ENCODE results near the gene TSPAN18. TPM values are rescaled to one million over a fixed set of nuclear protein-coding genes. Genes with fewer than 3 reads are reported as not detected.
A peak's percentile ranks its signal among the peaks of the same experiment; 100 is the strongest.

Gene TSPAN18
- total and polyA plus RNA-seq, 2 experiments from 2014 or later: 9.5 to 21.5 TPM

DNA sequence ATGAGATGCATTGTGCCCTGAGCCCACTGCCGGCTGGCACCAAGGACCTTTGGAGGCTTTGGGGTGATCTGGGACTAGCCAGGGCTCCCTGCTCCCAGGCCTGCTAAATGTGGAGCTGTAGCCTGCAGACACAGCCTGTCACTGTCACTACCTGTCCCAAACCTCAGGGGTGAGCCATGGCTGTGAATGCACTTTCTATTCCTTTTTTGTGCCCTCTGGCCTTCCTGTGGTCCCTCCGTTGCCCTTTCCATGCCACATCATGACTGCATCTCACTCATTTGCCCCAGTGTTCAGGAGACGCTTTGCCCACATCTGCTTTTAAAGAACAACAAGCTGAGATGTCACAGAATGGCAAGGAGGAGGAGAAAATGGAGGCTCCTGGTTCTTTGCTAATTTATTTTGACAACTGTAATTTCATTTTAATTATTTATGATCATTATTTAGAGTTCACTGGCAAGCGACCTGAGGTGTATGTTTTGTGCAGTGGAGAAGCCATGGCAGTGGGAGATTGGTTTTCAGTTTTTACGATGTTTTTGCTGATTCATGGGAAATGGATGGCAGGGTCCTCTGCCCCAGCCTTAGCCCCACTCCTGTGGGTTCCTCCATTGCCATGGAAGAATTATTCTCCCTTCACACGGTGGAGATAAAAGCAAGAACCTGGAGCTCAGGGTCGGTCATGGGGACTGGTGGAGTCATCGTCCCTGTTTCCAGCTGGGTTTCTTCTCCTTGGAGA lies 69.2 kb downstream of the TSPAN18 start:
- Histone ChIP-seq H3K27me3 (no peaks in the 10 kb centered on the region), H3K4me1 (ENCODE audit: insufficient read depth) (peaks cover 18% of the 10 kb centered on the region), H3K36me3 (replicated peaks; ENCODE audit: insufficient read depth, low read depth) (no peaks in the 10 kb centered on the region), H3K4me2 (no peak overlapping the region), H3K4me3 (no peak overlapping the region), H3K79me2 (no peaks in the 10 kb centered on the region), H3K9me3 (ENCODE audit: low read depth) (no peaks in the 10 kb centered on the region), H4K20me1 (ENCODE audit: insufficient read depth, poor library complexity, severe bottlenecking) (no peaks in the 10 kb centered on the region), H3K27ac (no peak overlapping the region), H2AFZ (no peak overlapping the region), H3K9me2 (replicated peaks; ENCODE audit: insufficient read depth) (no peaks in the 10 kb centered on the region)
- no peak for TF ChIP-seq EZH2 (IDR thresholded peaks at IDR 0.05; ENCODE audit: borderline replicate concordance)
- TF ChIP-seq, protein P1, sequence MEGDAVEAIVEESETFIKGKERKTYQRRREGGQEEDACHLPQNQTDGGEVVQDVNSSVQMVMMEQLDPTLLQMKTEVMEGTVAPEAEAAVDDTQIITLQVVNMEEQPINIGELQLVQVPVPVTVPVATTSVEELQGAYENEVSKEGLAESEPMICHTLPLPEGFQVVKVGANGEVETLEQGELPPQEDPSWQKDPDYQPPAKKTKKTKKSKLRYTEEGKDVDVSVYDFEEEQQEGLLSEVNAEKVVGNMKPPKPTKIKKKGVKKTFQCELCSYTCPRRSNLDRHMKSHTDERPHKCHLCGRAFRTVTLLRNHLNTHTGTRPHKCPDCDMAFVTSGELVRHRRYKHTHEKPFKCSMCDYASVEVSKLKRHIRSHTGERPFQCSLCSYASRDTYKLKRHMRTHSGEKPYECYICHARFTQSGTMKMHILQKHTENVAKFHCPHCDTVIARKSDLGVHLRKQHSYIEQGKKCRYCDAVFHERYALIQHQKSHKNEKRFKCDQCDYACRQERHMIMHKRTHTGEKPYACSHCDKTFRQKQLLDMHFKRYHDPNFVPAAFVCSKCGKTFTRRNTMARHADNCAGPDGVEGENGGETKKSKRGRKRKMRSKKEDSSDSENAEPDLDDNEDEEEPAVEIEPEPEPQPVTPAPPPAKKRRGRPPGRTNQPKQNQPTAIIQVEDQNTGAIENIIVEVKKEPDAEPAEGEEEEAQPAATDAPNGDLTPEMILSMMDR (IDR thresholded peaks at IDR 0.05; ENCODE audit: poor library complexity): no peak
- no peak for TF ChIP-seq EZH2phosphoT487 (IDR thresholded peaks at IDR 0.05; ENCODE audit: low read depth, severe bottlenecking, unreplicated experiment)
- 76% methylated on average over 8 of the region's 8 CpGs for WGBS (ENCODE audit: low lambda C conversion rate, missing lambda C conversion rate)
- no peak for DNase-seq (ENCODE audit: low spot score)

DNA sequence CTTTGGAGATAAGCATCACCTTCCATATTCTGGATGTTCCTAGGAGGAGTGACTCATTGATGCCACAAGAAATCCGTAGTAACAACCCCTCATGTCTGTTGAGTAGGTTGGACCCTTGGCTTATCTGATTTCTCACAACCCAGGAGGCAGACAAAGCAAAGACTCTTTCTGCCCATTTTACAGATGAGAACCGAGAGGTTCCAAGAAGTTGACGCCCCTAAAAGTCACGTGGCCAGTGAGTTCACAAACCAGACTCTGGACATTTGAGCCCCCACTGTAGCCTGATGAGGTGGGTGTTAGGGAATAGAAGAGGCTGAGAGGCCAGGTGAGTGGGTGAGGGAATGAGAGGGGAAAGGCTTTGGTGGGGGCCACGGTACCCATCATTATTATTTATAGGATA lies 70.3 kb downstream of the TSPAN18 start:
- DNase-seq (ENCODE audit: low spot score): no peak
- no peaks in the 10 kb centered on the region for H3K79me2 ChIP-seq
- no peak overlapping the region for H2AFZ ChIP-seq
- no peaks in the 10 kb centered on the region for H3K9me3 ChIP-seq (ENCODE audit: low read depth)
- peaks cover 19% of the 10 kb centered on the region for H3K4me1 ChIP-seq (ENCODE audit: insufficient read depth)
- no peaks in the 10 kb centered on the region for H4K20me1 ChIP-seq (ENCODE audit: insufficient read depth, poor library complexity, severe bottlenecking)
- H3K4me3 ChIP-seq: no peak overlapping the region
- no peaks in the 10 kb centered on the region for H3K9me2 ChIP-seq (replicated peaks; ENCODE audit: insufficient read depth)
- H3K27me3 ChIP-seq: no peaks in the 10 kb centered on the region
- no peak overlapping the region for H3K4me2 ChIP-seq
- TF ChIP-seq EZH2phosphoT487 (IDR thresholded peaks at IDR 0.05; ENCODE audit: low read depth, severe bottlenecking, unreplicated experiment): no peak
- no peak for TF ChIP-seq EZH2 (IDR thresholded peaks at IDR 0.05; ENCODE audit: borderline replicate concordance)
- H3K36me3 ChIP-seq (replicated peaks; ENCODE audit: insufficient read depth, low read depth): no peaks in the 10 kb centered on the region
- WGBS (ENCODE audit: low lambda C conversion rate, missing lambda C conversion rate): 93% methylated on average over 5 of the region's 5 CpGs
- no peak overlapping the region for H3K27ac ChIP-seq

DNA sequence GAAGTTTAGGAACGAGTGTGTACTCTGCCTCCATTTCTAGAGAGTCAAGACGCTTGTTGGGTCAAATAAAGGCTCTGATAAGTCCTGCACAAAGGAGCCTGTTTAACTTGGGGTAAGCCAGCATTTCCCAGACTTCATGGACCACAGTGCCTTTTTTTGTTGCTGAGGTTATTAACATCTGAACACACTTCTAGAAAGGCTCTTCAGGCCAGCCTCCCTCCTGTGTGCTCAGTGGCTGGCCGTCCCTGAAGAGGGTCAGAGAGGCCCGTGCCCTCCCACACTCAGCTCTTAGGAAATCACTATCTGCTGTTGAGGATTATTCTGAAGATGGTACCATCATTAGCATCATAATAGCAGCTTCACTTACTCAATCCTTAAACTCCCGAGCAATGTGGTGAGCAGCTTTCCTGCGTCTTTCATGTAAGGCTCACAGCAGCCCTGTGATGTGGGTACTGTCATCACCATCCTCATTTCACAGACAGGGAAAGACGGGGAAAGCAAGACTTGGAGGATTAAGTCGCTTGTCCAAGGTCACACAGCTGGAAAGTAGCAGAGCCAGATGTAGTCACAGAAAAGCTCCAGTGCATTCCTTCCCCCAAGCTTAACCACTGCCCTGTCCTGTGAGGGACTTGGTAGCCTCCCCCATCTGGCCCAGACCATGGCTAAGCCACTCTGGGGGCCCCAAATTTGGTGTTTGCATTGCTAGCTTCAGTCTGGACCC lies 71.3 kb downstream of the TSPAN18 start:
- H3K27ac ChIP-seq: peak overlapping the region; percentile 82
- H2AFZ ChIP-seq: no peak overlapping the region
- TF ChIP-seq EZH2phosphoT487 (IDR thresholded peaks at IDR 0.05; ENCODE audit: low read depth, severe bottlenecking, unreplicated experiment) (no peak), EZH2 (IDR thresholded peaks at IDR 0.05; ENCODE audit: borderline replicate concordance) (no peak)
- TF ChIP-seq, protein P1 (IDR thresholded peaks at IDR 0.05; ENCODE audit: poor library complexity): no peak
- no peak overlapping the region for H3K4me3 ChIP-seq
- WGBS (ENCODE audit: low lambda C conversion rate, missing lambda C conversion rate): 55% methylated on average over 8 of the region's 8 CpGs
- peak; percentile 44 for DNase-seq (ENCODE audit: low spot score)
- H3K4me1 ChIP-seq (ENCODE audit: insufficient read depth): peaks cover 19% of the 10 kb centered on the region
- H4K20me1 ChIP-seq (ENCODE audit: insufficient read depth, poor library complexity, severe bottlenecking): no peaks in the 10 kb centered on the region
- no peak overlapping the region for H3K4me2 ChIP-seq
- H3K9me3 ChIP-seq (ENCODE audit: low read depth): no peaks in the 10 kb centered on the region
- no peaks in the 10 kb centered on the region for H3K36me3 ChIP-seq (replicated peaks; ENCODE audit: insufficient read depth, low read depth)
- H3K27me3 ChIP-seq: no peaks in the 10 kb centered on the region
- H3K79me2 ChIP-seq: no peaks in the 10 kb centered on the region
- no peaks in the 10 kb centered on the region for H3K9me2 ChIP-seq (replicated peaks; ENCODE audit: insufficient read depth)

DNA sequence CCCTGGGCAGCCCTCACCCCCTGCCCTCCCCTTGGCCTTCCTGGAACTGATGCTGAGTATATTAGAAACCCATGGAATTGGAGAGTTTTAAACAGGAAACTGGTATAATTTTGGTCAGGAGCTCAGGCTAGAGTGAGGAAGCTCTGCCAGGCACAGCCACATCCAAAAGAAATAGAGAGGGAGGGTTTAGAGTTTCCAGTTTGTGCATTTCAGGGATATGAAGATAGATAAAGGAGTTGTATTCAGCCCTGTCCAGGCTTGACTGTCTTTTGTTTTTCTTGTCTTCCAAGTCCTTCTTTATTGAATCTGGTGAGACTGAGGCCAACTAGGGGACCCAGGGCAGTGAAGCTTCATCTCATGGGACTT lies 71.8 kb downstream of the TSPAN18 start:
- peak overlapping the region; percentile 82 for H3K27ac ChIP-seq
- TF ChIP-seq EZH2 (IDR thresholded peaks at IDR 0.05; ENCODE audit: borderline replicate concordance) (no peak), EZH2phosphoT487 (IDR thresholded peaks at IDR 0.05; ENCODE audit: low read depth, severe bottlenecking, unreplicated experiment) (no peak)
- TF ChIP-seq, protein P1 (IDR thresholded peaks at IDR 0.05; ENCODE audit: poor library complexity): no peak

More for the DNA sequence above, 71.8 kb downstream of the TSPAN18 start:
- Histone ChIP-seq H3K4me3 (no peak overlapping the region), H2AFZ (no peak overlapping the region), H3K9me2 (replicated peaks; ENCODE audit: insufficient read depth) (no peaks in the 10 kb centered on the region), H3K4me2 (no peak overlapping the region), H3K36me3 (replicated peaks; ENCODE audit: insufficient read depth, low read depth) (no peaks in the 10 kb centered on the region), H4K20me1 (ENCODE audit: insufficient read depth, poor library complexity, severe bottlenecking) (no peaks in the 10 kb centered on the region), H3K9me3 (ENCODE audit: low read depth) (no peaks in the 10 kb centered on the region), H3K79me2 (no peaks in the 10 kb centered on the region), H3K4me1 (ENCODE audit: insufficient read depth) (peaks cover 16% of the 10 kb centered on the region), H3K27me3 (no peaks in the 10 kb centered on the region)
- no peak for DNase-seq (ENCODE audit: low spot score)
